ENCODE measurements around the gene ASTN2.
"Not testable (repeated sequence)": the region's sequence is repeated elsewhere in the genome, so short reads cannot be mapped to it uniquely, and the experiment has no call there.

ASTN2 gene

GRCh38 chr9:117076571-117077290, 338.1 kb downstream of the ASTN2 start:
- no peak for DNase-seq (ENCODE audit: low spot score)

GRCh38 chr9:117075636-117076035, 339.2 kb downstream of the ASTN2 start:
- no peak for DNase-seq (ENCODE audit: low spot score)

DNA sequence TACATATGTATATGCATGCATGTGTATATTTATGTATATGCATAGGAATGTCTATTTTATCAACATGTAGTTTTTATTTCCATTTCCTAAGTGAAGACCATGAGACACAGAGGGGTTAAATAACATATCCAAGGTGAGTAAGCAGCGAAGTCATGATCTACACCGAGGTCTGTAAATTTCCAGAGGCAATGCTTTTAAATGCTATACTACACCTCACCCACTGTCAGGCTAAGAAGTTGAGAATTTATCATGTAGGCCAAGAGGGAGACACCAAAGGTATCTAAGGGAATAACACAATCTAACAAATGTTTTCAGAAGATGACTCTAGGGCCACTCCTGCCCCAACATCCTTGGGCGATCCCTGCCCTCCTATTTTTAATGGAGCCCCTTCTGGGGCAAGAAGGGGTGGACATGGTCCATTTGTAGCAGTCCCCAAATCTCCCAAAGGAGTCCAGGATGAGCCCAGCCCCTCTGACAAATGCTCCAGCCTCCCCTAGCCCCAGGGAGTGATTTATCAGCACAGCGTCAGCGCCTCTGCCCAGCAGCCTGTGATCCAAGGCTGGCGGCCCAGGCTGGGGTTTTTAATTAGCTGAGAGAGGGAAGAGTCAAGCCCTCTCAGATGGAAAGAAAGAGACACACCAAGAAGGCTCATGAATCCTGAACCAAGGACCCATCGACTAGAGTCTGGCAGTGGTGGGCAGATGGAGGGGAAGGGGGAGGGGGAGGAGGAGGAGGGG, 339.9 kb downstream of the ASTN2 start:
- no peak for DNase-seq (ENCODE audit: low spot score)

- no peak for DNase-seq (ENCODE audit: low spot score)
Observed at GRCh38 chr9:117074342-117074662, 340.6 kb downstream of the ASTN2 start.

DNA sequence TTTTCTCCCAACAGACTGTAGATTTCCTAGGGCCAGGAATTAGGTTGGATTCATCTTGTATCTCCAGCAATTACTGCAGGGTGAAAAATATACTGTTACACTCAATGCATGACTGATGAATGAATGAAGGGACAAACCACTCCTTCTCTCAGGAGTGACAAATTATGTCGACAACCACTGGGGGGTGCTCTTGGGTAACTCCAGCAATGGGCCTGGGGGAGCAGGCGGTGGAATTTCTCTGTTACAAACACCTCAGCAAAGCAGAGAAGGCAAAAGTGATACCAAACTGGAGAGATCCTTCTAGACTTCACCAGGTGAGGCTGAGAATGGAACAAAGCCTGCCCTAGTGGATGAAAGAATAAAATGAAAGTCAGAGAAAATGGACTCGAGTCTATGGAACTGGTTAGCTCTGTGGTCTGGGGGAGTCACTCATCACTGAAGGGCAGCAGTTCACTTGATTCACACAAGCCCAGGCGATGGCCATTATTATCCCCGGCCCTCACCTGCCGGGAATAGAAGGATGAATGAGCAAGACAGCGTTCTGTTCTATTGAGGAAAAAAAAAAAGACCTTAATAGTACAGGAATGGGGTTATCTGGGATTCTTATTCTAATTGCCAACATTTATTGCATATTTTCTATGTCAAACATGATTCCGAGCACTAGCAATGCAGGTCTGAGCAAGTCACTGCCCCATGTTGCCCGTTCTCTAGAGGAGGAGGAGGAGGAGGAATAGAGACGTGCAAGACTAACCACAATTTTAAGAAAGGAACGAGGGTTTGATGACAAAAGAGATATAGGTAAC, 341.1 kb downstream of the ASTN2 start:
- DNase-seq (ENCODE audit: low spot score), result peak; percentile 72

- no peak for DNase-seq (ENCODE audit: low spot score)
Observed at GRCh38 chr9:117073071-117073470, 341.8 kb downstream of the ASTN2 start.

DNA sequence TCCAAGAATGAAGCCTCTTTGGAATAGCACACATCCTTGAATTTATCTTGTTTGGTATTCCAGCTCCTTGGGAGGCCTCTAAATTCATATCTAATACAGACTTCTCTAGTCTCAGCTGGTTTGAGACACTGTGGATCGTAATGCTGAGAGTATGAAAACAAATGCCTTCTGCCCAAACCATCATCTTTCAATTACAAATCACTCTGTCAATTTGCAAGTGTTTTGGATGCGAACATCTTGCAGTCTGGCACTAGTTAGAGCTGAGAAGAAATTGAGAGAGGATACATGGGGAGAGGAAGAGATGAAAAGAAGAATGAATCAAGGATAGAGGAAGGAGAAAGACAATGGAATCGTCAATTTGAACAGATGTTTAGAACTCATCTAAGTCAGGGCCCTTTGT, 342.6 kb downstream of the ASTN2 start:
- no peak for DNase-seq (ENCODE audit: low spot score)

DNA sequence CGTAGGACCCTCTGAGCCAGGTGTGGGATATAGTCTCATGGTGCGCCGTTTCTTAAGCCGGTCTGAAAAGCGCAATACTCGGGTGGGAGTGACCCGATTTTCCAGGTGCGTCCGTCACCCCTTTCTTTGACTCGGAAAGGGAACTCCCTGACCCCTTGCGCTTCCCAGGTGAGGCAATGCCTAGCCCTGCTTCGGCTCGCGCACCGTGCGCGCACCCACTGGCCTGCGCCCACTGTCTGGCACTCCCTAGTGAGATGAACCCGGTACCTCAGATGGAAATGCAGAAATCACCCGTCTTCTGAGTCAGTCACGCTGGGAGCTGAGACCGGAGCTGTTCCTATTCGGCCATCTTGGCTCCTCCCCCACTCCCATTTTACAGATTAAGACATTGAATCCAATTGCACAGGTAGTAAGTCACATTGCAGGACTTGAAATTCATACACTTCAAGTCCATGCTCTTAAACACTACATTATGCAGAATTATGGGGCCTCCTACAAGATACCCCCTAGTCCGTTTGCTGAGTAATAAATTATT, 343.1 kb downstream of the ASTN2 start:
- DNase-seq (ENCODE audit: low spot score), result not testable (repeated sequence)

GRCh38 chr9:117063721-117064471, 351.0 kb downstream of the ASTN2 start:
- no peak for DNase-seq (ENCODE audit: low spot score)

DNA sequence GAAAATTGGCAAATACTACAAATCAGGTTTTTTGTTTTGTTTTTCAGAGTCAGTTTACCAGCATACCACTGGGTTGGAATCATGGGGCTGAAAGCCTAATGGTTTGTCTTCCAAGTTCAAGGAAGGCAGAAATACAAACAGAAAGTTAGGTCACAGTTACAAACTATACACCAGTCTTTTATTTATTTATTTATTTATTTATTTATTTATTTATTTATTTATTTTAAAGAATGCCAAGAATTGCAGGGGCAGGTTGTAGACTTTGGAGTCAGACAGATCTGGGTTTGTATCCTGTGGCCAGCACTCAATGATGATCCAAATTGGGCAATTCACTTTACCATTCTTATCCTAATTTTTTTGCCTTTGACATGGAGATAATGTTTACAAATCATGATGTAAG, 353.9 kb downstream of the ASTN2 start:
- DNase-seq (ENCODE audit: low spot score), result no peak

GRCh38 chr9:117050007-117050406, 364.9 kb downstream of the ASTN2 start:
- no peak for DNase-seq (ENCODE audit: low spot score)

- no peak for DNase-seq (ENCODE audit: low spot score)
Observed at GRCh38 chr9:117046666-117047327, 368.1 kb downstream of the ASTN2 start.

DNA sequence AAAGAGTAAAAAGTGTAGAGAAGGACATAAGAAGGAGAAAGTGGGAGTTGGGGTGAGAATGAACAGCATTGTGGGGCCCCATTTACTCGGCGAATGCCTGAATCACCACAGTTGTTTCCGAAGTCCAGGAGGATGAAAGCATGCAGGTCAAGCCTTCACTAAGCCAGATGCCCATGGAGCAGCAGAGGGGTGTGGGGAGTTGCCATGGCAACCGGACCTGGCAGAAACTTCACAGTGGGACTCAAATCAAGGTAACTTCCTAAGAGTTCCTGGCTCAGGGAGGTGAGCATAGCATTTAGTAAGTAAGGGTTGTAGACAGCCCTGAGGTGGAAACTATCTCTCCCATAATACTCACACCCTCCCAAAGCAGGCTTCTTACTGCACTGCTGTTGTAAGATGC, 370.6 kb downstream of the ASTN2 start:
- peak; percentile 72 for DNase-seq (ENCODE audit: low spot score)

DNA sequence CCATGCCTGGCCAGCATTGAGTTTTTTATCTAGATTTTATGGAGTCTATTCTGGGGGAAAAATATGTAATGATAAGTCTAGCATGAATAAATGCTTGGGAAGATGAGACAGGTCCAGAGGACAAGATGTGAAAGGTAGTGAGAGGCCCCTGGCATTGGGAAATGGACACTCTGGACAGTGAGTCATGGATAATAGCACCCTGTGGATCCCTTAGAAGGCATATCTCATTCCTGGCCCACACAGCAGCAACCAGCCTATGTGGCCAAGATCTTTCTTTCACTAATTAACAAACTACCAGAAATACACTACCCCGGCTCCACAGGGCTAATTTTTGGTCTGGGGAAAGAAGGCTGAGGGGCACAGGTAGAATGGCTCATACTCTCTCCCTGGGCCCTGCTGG, 371.7 kb downstream of the ASTN2 start:
- DNase-seq (ENCODE audit: low spot score), result no peak

- peak; percentile 79 for DNase-seq (ENCODE audit: low spot score)
Observed at GRCh38 chr9:117035546-117035945, 379.3 kb downstream of the ASTN2 start.

DNA sequence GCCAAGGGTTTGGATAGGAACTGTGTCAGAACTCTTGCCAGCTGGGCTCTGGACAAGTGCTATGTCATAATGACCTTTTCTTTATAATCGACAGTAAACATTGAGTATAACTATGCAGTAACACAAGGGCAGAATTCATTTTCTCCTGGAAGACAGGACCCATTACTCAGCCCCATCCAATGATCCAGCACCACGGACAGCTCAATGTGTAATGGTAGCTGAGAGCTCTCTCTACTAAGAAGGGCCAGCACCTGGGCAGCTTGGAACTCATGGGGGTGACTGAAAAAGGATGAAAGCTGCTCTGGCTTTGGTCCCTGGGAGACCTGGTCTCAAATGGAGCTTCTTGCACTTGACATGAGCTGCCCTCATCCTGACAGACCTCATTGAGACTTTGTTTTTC, 380.0 kb downstream of the ASTN2 start:
- DNase-seq (ENCODE audit: low spot score), result peak; percentile 30

GRCh38 chr9:117030254-117030768, 384.5 kb downstream of the ASTN2 start:
- no peak for DNase-seq (ENCODE audit: low spot score)

DNA sequence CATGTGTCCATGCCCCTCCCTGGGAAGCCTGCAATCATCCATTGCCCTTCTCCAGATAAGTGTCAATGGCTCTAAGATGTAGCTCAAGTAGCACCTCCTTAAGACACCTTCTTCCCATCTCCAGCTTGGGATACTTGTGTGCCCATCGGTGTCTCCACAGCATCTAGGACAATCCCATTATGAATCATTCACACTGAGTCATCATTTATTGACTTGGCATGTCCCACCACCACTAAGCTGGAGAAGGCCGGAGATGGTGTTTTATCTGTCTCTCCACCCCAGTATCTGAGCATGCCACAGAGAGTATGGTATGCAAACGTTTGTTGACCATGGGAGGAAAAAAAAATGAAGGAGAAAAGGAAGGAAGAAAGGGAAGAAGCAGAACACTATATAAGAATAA, 385.5 kb downstream of the ASTN2 start:
- DNase-seq (ENCODE audit: low spot score), result no peak

DNA sequence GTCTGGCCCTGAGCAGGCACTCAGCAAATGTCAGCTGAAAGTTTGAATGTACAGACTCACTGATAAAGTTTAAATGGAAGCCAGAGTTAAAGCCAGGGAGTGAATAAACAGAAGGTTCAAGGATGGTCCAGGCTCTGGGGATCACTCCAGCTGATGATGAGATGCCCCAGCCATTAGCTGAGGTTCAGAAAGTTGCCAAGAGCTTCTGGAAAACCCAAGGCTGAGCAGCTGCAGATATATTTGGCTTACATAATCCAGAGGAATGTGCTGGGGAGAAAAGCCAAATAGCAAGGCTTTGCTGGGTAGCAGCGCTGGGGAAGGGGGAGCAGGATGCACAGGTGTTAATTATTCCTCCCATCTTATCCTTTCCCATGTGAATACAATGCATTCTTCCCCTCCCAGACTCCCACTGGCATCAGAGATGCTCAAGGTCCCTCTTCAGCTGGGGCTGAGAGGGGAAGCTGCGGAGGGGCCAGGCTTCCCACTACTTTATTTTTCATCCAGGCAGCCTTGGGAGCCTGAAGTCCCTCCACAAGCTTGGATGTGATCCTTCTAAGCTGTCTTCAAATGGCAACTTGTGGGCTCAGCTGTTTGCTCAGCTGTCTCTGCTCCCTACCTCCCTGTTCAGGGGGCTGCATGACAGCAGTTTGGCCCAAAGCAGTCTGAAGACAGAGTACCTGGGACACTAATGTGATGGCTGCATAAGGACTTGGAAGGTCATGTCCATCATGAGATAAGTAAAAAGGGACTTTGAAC, 386.6 kb downstream of the ASTN2 start:
- DNase-seq (ENCODE audit: low spot score), result no peak

DNA sequence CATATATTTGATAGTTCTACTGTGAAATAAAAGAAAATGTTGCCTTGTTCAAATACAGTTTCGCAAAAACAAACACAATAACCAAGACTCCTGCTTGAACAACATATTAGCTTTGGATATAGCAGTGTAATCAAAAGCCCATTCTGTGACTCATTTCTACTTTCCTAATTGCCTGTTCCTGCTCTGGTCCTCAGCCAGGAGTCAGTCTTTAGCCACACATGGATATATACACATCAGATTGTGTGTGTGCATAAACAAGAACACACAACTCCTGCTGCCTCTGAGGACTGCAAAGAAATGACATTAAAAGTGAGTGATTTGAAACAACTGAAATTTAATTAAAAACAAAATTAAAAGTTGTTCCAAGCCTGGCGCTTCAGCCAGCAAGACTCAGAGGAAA, 393.0 kb downstream of the ASTN2 start:
- DNase-seq (ENCODE audit: low spot score), result no peak
